Activated CD4-positive, alpha-beta T cell treated with anti-CD3 and anti-CD28 coated beads for 48 hours (primary cell): Measurements from ENCODE around the gene LRP11.
A peak's percentile ranks its signal among the peaks of the same experiment; 100 is the strongest.
"Not testable (repeated sequence)": the region's sequence is repeated elsewhere in the genome, so short reads cannot be mapped to it uniquely, and the experiment has no call there.

Source experiments
- DNase-seq: peaks from one replicate; pipeline ENCODE4 v3.0.0-alpha.2; 2020

Gene LRP11

DNA sequence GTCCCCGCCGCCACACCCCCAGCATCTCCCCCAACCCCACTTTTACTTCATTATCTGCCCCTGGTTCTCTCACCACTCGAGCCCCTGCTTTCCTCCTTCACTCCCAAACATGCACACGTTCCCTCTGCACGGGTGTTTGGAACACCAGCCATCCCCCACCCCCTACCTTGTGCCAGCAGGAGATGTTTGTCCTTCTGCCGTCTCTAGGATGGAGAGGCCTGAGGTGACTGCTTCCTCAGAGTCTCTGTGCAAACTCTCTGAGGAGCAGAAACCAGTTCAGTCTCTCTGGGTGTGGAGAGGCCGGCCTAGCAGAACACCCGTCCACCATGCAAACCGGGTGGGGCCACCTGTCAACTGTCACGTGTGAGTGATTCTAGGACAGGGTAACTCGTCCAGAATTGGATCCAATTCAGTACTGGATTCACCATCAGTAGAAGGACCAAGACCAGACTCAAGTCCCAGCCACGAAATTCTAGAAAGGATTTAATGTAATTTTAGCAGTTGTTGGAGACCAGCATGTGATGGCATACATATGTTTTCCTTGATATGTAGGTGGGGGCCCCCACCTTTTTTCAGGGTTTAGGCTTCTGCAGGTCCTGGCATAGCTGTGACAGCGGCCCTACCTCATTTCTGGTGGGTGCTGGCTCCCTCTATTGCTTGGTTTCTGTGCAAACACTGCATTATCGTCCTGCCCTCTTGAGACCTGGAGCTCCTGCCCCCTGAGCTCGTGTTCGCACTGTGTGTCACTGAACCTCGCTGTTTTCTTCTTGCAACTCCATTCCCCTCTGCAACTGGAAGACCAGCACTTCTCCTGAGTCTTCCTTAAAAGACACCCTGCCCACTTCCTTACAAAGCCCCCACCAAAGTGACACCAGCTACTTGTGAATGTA, 33.9 kb upstream of the LRP11 start, which contains the start of gene RAET1E:
TSS of gene RAET1E (minus strand) at position 259 of the 890 bp plus-strand sequence. CDS start 7,212 bp downstream, outside the sequence.
- DNase-seq: no peak

DNA sequence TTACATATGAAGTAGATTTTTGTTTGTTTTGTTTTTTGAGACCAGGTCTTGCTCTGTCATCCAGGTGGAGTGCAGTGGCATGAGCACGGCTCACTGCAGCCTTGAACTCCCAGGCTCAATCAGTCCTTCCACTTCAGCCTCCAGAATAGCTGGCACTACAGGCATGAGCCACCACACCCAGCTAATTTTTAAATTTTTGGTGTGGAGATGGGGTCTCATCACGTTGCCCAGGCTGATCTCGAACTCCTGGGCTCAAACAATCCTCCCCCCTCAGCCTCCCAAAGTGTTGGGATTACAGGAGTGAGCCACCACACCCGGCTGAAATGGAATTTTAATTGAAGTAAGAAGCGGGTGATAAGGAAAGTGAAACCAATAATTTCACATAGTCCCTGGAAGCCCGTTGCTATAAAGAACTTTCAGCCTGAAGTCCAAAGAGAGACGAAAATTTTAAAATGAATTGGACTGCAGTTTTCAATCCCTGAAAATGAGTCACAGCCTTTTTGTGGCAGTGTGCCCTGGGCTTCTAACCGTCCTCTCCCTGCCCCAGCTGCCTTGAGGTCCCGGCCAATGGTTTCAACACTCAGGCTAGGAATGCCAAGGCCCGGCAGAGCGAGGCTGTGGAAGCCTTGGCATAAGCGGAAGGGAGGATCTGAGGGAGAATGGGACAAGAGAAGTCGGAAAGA, 33.0 kb upstream of the LRP11 start:
- no peak for DNase-seq

DNA sequence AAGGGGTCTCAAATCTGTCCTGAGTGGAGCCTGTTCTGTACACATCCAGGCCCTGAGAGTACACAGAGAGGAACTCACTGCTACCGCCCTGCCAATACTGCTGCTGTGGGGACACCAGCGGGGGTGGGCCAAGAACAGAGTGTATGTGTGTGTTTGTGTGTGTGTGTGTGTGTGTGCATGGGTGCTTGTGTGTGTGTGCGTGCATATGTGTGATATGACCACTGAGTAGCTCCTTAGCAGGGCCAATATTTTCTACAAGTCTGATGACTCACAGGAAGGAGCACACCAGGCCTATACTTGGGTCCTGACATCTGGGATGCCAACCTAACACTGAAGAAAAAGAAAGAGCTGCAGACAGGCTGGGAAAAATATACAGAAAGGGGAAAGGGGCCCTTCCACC, 32.3 kb upstream of the LRP11 start:
- no peak for DNase-seq

DNA sequence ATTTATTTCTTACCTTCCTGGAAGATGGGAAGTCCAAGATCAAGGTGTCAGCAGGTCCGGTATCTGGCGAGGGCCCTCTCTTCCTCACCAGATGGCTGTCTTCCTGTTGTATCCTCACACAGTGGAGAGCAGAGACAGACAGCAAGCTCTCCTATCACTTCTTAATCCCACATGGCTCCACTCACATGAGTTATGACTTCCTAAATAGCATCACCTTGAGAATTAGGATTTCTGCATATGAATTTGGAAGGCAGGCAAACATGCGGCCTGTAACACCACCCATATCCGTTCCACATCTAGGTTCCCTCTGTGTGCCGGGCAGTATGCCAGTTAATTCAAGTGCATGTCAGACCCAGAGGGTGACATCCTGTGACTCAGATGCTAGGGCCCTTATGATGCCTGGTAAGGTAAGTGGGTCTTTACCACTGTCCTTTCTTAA, 31.7 kb upstream of the LRP11 start:
- peak; percentile 59 for DNase-seq

DNA sequence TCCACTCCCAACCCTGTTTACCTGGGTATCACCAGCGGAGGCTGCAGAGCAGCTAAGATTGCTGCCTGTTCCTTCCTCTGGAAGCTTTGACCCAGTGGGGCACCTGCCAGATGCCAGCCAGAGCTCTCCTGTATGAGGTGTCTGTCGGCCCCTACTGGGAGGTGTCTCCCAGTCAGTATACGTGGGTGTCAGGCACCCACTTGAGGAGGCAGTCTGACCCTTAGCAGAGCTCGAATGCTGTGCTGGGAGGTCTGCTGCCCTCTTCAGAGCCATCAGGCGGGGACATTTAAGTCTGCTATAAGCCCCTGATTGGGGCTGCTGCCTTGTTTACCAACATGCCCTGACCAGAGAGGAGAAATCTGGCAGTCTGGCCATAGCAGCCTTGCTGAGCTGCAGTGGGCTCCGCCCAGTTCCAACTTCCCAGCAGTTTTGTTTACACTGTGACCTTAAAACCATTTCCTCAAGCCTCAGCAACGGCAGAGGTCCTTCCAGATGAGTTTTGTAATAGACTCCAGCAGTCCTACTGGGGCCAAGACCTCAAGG, 31.0 kb upstream of the LRP11 start:
- no peak for DNase-seq

DNA sequence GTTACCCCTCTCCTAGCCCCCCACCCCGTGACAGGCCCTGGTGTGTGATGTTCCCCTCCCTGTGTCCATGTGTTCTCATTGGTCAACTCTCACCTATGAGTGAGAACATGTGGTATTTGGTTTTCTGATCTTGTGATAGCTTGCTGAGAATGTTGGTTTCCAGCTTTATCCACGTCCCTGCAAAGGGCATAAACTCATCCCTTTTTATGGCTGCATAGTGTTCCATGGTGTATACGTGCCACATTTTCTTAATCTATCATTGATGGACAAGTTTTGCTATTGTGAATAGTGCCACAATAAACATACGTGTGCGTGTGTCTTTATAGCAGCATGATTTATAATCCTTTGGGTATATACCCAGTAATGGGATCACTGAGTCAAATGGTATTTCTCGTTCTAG, 27.7 kb upstream of the LRP11 start:
- not testable (repeated sequence) for DNase-seq

DNA sequence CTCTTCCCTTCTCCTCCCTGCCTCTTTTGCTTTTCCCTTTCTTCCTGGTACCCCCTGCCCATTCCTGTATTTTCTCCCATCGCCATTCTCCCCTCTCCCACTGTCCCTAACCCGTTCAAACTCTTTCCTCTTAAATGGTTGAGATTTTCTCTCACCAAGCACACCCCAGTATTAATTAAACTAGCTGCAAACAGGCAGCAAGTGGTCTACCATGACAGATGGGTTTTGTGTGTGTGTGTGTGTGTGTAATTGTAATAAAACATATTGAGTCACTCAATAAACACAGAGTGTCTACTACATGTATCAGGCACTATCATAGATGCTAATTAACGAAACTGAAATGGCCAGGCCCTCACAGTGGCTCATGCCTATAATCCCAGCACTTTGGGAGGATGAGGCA, 27.1 kb upstream of the LRP11 start:
- DNase-seq: no peak

DNA sequence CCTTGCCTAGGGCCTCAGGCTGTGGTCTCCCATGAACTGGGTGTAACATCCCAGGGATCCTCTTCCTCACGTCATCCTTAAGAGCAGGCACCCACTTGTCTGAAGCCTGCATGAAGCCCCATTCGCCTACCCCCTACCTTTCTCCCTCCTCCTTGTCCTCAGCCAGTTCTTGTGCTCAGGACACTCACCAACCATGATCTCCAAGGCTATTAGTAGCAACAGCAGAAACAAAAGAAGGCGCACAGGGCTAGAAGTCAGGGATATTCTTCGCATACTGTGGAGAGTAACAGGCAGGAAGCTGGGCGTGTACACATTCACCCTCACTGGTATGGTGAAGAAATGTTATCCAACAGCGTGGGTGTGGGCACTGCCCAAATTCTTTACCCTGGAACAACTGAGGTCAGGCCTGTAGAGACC, 26.5 kb upstream of the LRP11 start:
- DNase-seq: no peak

DNA sequence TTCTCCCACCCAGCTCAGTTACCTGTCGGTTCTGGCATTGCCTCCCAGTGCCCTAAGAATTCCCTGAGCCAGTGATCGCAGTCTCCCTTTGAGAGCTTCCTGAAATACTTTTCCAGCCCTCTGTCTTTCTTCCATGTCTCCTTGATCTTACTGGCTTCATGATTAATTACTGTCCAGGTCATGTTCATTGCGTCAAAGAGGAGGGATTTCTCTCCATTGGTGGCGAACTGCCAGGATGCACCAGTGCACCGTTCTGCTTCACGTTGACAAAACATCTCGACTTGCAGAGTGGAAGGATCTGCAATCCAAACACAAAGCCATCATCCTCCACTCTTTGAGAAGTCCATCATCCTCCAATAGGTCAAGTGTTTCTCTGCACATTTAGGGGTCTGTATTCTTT, 25.2 kb upstream of the LRP11 start:
- DNase-seq: no peak

DNA sequence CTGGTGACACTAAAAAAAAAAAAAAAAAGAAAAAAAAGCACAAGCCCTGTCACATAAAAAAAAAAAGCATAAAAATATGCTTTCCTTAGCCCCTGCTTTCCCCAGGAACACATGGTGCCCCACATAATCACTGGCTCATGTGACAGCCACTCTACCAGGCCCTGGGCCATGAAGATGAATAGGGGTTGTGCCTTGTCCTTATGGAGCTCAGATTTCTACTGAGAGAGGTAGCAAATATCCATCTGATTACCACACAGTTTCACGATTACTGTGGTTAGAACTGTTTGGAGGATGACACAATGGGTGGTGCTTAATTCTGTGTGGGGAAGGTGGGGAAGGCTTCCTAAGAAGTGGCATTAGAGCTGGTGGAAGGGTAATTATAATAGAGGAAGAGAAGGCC, 24.5 kb upstream of the LRP11 start:
- no peak for DNase-seq

DNA sequence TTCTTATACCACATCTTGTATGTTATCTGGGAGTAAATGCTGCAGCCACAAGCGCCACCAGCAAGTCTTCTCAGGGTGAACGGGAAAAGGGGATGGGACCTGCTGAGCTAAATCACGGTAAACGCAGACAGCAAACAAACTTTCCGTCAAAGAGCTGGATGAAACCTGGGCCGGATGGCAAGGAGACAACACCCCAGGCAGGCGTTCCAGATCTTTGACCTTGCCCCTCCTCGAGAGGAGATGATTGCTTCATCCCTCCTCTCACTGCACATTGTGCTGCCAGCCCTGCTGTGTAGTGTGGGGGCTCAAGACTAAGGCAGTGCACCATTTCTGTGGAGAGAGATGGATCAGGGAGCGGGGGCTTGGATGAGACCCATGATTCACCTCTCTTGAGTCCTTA, 23.9 kb upstream of the LRP11 start:
- no peak for DNase-seq

DNA sequence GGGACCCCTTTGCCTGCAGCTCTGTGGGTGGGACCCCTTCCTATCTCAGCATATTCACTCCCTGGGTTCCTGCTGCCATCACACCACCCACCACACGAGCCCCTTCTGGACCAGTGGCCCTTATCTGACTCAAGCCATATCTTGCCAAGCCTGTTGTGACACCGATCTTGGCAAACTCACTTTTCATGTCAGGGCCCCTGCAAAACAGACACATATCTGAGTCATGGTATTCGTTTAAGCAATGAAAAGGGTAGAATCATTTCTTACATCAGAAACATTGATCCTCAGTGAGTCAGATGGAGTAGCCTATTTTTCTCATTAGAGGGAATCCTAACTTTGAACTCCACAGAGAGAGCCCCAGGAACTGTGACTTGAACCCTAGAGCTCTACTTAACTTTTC, 23.2 kb upstream of the LRP11 start:
- no peak for DNase-seq

DNA sequence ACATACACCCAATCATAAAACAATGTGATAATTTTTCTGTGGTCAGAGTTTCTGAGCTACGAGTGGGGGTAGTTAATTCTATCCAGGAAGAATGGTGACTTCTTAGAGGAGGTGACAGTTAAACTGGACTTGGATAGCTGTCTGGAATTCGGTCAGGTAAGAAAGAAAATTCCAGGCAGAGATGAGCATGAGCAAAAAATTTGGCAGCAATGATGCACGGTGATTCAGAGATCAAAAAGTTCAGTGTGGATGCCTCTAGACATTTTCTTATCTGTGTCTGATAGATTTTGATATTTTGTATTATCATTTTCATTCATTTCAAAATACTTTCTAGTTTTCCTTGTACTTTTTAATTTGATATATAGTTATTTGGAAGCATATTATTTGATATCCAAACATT, 21.7 kb upstream of the LRP11 start:
- no peak for DNase-seq

DNA sequence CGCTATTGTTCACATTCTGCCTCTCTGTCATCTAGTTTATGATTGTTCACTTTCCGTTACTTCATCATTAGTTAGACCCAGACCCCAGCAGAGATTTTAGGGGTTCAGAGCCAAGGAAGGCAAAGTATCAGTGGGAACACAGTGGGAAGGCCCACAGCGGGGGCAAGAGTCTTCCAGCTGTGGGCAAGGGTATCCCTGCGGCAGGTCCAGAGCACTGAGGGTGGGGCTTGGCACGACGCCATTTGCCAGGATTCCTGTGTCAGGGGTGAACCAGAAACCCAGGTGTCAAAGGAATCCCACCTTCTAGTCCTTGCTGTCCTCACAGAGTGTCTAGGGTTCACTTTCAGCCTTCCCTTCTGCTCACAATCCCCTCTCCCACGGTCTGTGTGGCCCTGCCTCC, 20.5 kb upstream of the LRP11 start:
- no peak for DNase-seq

DNA sequence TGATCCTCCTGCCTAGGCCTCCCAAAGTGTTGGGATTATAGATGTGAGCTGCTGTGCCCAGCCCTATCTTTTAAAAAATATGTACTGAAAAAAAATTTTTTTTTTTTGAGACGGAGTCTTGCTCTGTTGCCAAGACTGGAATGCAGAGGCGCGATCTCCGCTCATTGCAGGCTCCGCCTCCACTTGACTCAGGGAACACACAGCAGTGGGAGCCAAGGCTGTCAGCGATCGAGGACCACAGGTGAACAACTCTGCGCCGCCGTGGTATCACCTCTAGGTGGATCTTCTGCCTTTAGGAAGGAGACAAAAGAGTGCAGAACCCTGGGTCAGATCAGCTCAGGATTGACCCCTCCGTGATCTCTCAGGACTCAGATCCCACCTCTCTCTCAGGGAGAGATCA, 20.1 kb upstream of the LRP11 start:
- no peak for DNase-seq

DNA sequence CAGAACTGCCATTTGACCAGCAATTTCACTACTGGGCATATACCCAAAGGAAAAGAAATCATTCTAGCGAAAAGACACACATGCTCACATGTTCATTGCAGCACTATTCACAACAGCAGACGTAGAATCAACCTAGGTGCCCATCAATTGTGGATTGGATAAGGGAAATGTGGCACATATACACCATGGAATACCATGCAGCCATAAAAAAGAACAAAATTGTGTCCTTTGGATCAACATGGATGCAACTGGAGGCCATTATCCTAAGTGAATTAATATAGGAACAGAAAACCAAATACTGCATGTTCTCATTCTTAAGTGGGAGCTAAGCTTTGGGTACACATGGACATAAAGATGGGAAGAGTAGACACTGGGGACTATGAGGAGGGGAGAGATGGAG, 17.7 kb upstream of the LRP11 start:
- DNase-seq: no peak

DNA sequence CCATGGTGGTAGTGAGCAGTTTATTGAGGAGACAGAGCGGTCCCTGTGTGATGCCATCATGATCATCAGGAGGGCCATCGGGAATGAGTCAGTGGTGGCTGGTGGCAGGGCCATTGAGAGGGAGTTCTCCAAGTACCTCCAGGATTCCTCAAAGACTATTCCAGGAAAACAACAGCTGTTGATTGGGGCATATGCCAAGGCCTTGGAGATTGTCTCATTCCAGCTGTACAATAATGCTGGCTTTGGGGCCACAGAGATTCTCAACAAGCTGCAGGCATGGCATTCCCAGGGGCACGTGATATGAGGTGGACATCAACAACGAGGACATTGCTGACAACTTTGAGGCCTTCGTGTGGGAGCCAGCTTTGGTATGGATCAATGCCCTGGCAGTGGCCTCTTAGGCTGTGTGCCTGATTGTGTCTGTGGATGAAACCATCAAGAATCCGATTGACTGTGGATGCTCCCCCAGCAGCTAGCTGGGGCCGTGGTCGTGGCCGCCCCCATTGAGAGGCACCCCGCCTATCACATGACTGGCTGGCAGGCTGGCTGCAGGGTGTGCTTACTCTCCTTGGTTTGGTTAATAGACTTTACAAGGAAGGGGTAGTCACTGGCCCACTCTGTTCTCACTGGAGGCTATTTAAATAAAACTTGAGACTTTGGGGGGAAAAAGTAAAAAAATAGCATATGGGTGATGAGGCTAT, 17.1 kb upstream of the LRP11 start:
- DNase-seq: no peak

DNA sequence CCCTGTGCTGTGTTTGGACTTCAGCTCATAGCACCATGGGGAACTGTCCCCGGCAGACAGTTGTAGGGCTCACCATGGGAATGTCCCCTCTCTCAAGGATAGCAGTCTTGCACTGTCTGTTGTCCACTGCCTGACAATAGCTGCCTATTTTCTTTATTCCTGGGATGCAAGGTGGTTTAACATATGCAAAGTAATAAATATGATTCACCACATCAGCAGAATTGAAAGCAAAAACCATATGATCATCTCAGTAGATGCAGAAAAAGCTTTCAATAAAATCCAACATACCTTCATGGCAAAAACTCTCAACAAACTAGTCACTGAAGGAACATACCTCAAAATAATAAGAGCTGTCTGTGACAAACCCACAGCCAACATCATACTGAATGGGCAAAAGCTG, 13.5 kb upstream of the LRP11 start:
- DNase-seq: no peak

DNA sequence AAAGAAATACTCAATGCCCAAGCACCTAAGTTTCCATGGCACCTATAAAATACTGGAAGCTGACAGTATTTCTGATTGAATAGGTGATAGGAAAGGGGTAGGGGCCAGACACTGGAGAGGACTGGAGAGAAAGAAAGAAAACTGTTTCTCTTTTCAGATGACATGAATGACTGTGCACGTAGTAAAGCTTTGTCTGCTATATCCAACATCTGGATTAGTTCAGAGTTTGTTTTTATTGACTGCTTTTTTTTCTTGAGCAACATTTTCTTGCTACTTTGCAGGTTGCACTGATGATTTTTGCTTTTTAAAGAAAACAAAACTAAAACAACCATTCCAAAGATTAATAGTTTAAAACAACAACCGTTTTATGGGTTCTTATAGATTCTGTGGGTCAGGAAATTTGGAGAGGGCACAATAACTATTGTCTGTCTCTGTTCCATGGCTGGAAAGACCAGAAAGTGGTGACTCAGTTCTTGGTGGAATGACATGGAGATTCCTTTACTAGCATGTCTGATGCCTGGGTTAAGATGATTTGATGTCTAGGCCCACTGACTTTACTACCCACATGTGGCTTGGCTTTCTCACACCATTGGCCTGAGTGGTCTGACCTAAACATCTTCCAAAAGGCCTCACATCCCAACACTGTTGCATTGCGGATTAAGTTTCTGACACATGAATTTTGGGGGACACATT, 12.2 kb upstream of the LRP11 start:
- no peak for DNase-seq

DNA sequence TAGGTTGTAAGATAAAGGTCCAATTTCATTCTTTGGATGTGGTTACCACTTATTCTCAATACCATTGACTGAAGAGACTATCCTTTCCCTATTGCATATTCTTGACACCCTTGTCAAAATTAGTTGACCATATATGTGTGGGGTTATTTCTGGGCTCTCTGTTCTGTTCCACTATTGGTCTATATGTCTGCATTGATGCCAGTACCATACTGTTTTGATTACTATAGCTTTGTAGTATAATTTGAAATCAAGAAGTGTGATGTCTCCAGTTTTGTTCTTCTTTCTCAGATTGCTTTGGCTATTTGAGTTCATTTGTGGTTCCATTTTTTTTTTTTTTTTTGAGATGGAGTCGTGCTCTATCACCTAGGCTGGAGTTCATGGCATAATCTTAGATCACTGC, 8.1 kb upstream of the LRP11 start:
- no peak for DNase-seq

DNA sequence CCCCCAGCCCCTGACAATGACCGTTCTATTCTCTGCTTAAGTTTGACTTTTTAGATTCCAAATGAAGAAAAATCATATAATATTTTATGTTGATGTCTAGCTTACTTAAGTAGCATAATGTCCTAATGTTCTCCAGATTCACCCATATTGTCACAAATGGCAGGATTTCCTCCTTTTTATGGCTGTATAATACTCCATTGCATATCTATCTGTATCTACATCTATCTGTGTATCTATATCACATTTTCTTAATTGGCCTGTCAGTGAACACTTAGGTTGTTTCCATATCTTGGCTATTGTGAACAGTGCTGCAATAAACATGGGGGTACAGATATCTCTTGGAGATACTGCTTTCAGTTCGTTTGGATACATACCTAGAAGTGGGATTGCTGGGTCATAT, 7.0 kb upstream of the LRP11 start:
- no peak for DNase-seq

DNA sequence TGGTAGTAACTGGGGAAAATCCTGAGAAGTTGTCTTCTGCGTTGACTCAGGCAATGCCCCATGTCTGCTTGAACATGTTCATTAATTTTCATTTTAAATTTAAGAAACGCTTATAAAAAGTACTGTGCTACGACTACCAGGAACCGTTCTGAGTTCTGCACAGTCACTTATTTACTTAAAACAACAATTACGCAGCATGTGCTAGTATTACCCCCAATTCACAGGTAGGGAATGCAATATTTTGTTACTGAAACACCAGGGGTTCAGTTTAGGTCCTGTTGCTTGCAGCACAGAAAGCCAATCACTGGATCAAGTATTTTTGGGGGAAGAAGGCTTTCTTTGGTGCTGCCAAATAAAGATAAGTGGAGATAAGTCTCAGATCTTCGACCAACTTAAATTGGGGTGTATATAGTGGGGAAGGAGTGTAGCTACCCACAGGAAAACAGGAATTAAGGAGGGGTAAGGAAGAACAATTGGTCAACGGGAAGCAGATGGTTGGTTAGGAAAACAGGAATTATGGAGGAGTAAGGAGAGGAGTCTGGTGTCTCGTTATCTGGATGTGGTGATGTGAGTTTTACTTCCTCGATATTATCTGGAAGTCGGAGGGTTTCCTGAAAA, 5.2 kb upstream of the LRP11 start:
- no peak for DNase-seq
